Large intestine (tissue), 3 donors: Measurements from ENCODE around the gene NUP37. TPM values are rescaled to one million over a fixed set of nuclear protein-coding genes. Genes with fewer than 3 reads are reported as not detected.

Source experiments
- DNase-seq, 2 donors: peaks; one replicate each; pipeline versions ENCODE4 v3.0.0 to v3.0.0-alpha.2; 2013
- H3K27ac ChIP-seq: one replicate; pipeline ENCODE4 v1.5.1; 2013; ENCODE audit warnings: low read length
- H3K27me3 ChIP-seq: 2 replicates; pipeline ENCODE4 v1.6.1; 2013; ENCODE audit warnings: low read length; ENCODE audit not compliant: control insufficient read depth, insufficient read depth
- H3K36me3 ChIP-seq: 2 replicates; pipeline ENCODE4 v1.6.1; 2013; ENCODE audit warnings: low read length; ENCODE audit not compliant: control insufficient read depth, insufficient read depth
- H3K4me1 ChIP-seq: one replicate; pipeline ENCODE4 v1.6.1; 2013; ENCODE audit warnings: low read length; ENCODE audit not compliant: control insufficient read depth, insufficient read depth
- H3K4me3 ChIP-seq: one replicate; pipeline ENCODE4 v1.5.1; 2013; ENCODE audit warnings: low read length
- H3K9me3 ChIP-seq: one replicate; pipeline ENCODE4 v1.6.1; 2013; ENCODE audit warnings: mild to moderate bottlenecking, low read depth, low read length, moderate library complexity; ENCODE audit not compliant: control insufficient read depth
- WGBS: methylation state at CpG from one replicate; pipeline ENCODE4 v1.1.5; 2013; ENCODE audit warnings: low lambda C conversion rate; ENCODE audit not compliant: insufficient coverage; 5-methylcytosine and 5-hydroxymethylcytosine counted together
- polyA plus RNA-seq: library from polyadenylated mRNA; unstranded; fragments of 120-200 nt; gene quantifications from one replicate; pipeline ENCODE4 v1.2.1, GENCODE V29; 2013

Gene NUP37
- polyA plus RNA-seq, 1 donor: 27.2 TPM

DNA sequence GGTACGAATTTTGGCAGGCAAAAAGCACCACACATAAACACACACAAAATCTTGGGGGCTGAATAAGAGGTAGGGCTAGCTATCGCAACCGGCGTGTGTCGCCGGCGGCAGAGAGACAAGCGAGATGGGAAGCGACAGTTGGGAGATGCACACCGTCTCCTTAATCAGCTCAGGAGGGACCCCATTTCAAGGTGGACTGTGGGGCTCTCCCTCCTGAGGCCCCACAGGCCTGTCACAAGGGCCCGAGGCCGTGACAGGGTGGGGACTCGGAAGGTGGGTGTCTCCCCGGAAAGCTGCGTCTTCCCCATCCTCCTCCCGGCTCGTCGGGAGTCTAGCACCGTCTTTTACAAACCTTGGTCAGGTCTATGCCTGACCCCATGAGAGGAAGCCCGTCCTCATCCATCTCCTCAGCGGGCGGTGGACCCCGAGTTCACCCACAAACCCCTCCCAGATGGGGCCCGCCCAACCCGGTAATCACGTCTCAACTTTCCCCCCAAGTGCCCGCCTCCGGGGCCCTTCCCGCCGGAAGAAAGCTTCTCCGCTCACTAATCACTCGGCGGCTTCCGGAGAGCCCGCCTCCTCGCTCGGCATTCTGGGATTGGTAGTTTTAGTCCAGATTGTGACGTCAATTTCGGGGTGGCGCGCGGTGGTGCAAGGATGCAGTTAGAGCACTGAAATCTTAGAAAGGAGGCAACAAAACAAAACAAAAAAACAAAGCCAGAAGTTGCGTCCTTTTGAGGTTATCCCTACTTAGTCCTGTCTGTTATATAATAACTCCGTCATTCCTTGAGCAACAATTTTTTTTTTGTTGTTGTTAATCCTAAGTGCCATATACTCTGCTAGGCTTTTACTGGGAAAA is 58.1 kb downstream of the NUP37 start, which contains the start of gene WASHC3:
Gene WASHC3 (minus strand): TSS at position 432 of the 859 bp plus-strand sequence. CDS start 29 bp downstream, at position 403.
- WGBS: 39% methylated on average over 2 of the region's 44 CpGs
- Histone ChIP-seq H3K9me3 (no peaks in the 10 kb centered on the region), H3K36me3 (no peaks in the 10 kb centered on the region)

DNA sequence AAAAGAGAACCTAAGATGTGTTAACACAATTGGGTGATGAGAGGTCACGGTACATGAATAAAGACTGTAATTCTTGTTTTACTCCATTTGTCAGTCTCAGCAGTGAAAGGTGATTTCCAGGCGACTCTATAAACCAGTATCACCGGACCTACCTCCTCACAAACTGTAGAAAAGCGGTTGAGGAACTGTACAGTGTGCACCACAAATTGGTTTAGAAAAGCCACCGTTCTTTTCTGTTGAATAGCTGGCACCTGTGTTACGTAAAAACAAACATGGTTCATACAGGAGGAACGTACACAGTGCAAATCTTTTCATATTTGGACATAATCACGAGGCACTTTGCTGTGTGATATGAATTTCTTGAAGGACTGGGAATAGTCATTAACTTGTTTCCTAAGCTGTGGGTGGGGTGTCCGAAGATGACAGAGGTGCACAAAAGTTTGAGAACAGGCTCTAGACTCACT is 58.8 kb downstream of the NUP37 start:
- no peaks in the 10 kb centered on the region for H3K36me3 ChIP-seq
- H3K4me3 ChIP-seq: peak overlapping the region; percentile 85
- DNase-seq: peak; percentile 28 to 57
- no peaks in the 10 kb centered on the region for H3K27me3 ChIP-seq
- no peaks in the 10 kb centered on the region for H3K4me1 ChIP-seq
- no peaks in the 10 kb centered on the region for H3K9me3 ChIP-seq
- peak overlapping the region; percentile 69 for H3K27ac ChIP-seq
- no CpG with 5 or more reads among the region's 9 CpGs for WGBS

More for the DNA sequence above, 58.1 kb downstream of the NUP37 start, which contains the start of gene WASHC3:
- DNase-seq: peak; percentile 92 to 96
- H3K27me3 ChIP-seq: no peaks in the 10 kb centered on the region
- H3K27ac ChIP-seq: peak within 1 kb of the TSS; percentile 69
- H3K4me1 ChIP-seq: no peaks in the 10 kb centered on the region
- H3K4me3 ChIP-seq: peak within 1 kb of the TSS; percentile 85

DNA sequence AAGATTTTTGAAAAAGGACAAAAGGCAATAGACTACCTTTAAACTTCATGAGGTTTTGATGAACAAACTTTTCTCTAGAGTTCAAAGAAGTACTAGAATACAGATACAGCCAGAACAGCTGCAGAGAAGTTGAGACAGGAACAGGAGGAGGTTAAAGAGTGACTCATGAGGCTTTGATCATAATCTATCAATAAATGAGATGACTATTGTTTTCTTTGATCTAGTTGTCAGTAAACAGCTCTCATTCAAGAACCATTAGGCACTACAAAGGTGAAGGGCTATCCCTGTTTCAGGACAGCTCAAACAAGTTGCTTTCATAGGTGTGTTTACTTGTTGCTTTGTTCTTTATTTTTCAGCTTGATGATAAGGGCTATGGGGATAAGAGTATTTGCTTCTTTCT is 60.6 kb downstream of the NUP37 start:
- H3K4me3 ChIP-seq: no peak overlapping the region
- H3K36me3 ChIP-seq: peaks cover under 1% of the 10 kb centered on the region
- no peak for DNase-seq
- no peaks in the 10 kb centered on the region for H3K27me3 ChIP-seq
- no peaks in the 10 kb centered on the region for H3K4me1 ChIP-seq
- H3K9me3 ChIP-seq: no peaks in the 10 kb centered on the region
- H3K27ac ChIP-seq: no peak overlapping the region

DNA sequence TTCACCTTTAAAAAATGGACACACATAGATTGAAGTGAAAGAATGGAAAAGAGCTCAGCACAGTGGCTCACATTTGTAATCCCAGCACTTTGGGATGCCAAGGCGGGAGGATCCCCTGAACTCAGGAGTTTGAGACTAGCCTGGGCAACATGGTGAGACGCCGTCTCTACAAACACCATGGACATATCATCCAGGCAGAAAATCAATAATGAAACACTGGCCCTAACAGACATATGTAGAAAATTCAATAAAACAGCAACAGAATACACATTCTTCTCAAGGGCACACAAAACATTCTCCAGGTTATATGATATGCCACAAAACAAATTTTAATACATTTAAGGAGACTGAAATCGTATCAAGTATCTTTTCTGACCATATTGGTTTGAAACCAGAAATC is 65.6 kb downstream of the NUP37 start:
- H3K36me3 ChIP-seq: peaks cover 33% of the 10 kb centered on the region
- no peak overlapping the region for H3K4me3 ChIP-seq
- H3K9me3 ChIP-seq: no peaks in the 10 kb centered on the region
- WGBS: 100% methylated on average over 1 of the region's 4 CpGs
- no peak overlapping the region for H3K27ac ChIP-seq
- H3K27me3 ChIP-seq: no peaks in the 10 kb centered on the region
- no peak for DNase-seq
- no peaks in the 10 kb centered on the region for H3K4me1 ChIP-seq

DNA sequence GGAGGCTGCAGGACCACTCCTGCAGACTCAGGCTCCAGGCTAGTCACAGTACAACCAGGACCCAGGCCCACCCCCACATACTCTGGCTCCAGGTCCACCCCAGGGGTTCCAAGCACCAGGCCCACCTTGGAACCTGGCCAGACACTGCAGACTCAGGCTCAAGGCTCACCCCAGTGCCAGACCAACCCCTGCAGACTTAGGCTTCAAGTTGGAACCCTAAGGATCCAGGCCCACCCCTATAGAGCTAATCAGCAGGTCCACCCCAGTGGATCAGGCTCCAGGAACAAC is 66.9 kb downstream of the NUP37 start:
- no peak for DNase-seq
- no peaks in the 10 kb centered on the region for H3K27me3 ChIP-seq
- peaks cover 37% of the 10 kb centered on the region for H3K36me3 ChIP-seq
- no peak overlapping the region for H3K27ac ChIP-seq
- H3K4me1 ChIP-seq: no peaks in the 10 kb centered on the region
- H3K4me3 ChIP-seq: no peak overlapping the region
- no peaks in the 10 kb centered on the region for H3K9me3 ChIP-seq

DNA sequence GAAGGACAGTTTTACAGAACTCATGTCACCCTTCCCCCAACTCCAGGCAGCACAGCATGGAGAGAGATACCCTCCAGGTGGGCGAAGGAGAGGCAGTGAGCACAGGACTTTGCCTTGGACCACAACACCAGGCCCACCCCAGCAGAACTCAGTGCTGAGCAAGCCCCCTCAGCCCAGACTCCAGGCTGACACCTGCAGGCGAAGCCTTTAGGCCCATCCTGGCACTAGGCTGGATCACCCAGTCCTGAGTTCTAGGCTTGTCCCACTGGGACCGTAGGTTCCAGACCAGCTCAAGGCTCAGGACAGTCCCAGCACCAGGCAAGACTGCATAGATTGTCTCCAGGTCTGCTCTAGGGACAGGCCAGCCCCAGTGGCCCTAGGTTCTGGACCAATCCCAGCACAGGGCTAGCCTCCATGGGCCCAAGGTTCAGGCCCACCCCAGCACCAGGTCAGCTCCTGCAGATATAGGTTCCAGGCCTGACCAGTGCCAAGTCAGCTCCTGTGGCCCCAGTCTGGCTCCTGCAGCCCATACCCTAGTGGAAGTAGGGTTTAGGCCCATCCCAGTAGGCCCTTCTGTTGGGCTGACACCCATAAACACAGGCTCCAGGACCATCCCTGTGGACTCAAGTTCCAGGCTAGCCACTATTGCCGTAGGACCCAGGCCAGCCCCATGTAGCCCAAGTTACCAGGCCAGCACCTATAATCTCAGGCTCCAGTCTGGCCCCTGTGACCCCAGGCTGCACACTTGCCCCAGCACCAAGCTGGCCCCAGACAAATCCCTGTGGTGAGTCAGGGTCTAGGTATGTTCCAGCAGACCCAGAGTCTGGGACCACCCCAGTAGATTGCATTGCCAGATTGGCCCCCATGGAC is 67.5 kb downstream of the NUP37 start:
- no peaks in the 10 kb centered on the region for H3K4me1 ChIP-seq
- no peak overlapping the region for H3K4me3 ChIP-seq
- no peaks in the 10 kb centered on the region for H3K27me3 ChIP-seq
- H3K36me3 ChIP-seq: peaks cover 37% of the 10 kb centered on the region
- H3K9me3 ChIP-seq: no peaks in the 10 kb centered on the region
- DNase-seq: no peak
- WGBS: no CpG with 5 or more reads among the region's 4 CpGs
- no peak overlapping the region for H3K27ac ChIP-seq

DNA sequence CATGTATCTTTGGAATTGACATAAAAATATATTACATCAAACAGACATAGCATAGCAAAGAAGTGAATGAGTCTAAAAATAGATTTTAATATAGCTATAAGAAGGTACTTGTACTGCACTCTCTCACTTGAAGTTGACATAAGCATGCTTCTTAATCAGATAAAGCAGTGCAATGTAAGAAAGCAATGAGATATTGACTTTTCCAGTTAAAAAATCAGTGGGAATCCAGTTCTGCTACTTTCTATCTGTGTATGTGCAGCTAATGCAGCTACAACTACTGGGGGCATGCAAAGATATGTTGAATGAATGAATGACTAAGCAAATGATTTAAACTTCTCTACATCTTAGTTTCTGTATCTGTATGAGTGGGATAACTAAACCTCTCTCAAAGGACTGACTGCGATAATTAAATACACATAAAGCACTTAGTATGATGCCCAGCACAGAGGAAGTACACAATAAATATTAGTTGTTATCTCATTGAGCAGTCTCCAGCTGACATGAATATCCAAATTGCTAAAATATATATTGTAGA is 68.4 kb downstream of the NUP37 start:
- no peak for DNase-seq
- Histone ChIP-seq H3K27ac (no peak overlapping the region), H3K27me3 (no peaks in the 10 kb centered on the region), H3K36me3 (peaks cover 37% of the 10 kb centered on the region), H3K4me1 (no peaks in the 10 kb centered on the region), H3K9me3 (no peaks in the 10 kb centered on the region), H3K4me3 (no peak overlapping the region)
- 100% methylated on average over 1 of the region's 1 CpG for WGBS

DNA sequence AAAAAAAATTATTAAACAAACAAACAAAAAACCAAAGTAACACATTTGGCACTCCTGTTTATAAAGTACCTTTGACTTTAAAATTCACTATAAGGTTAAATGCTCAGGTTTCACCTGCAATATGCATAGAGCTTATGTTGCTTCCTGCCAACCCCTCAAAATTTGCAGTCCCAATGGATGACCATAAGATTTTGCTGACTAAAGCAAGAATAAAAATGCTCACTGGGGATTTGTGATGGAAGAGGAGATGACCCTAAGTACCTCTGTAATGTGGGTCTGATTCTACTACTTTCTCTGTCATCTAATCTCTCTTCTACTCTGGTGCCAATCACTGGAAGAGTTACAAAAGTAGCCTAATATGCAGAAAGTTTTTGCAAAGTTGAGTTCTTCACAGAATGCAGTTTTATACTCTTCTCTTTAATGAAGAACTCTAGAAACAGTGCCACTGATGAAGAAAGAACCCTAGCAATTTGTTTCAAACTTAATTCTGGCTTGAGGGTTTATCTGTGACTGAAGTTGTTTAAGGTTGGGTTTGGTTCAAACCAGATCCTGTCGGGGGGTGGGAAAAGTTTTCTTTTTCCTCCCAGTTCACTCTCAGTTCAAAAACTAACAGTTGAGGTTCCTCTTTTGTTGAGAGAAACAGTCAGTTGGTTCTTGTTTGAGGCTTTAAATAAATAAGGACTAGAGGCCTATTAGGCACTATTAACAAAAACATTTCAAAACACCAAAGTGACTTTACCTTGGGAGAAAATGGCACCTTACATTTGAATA is 69.1 kb downstream of the NUP37 start:
- Histone ChIP-seq H3K27ac (no peak overlapping the region), H3K9me3 (no peaks in the 10 kb centered on the region), H3K4me3 (no peak overlapping the region), H3K36me3 (peaks cover 37% of the 10 kb centered on the region), H3K4me1 (no peaks in the 10 kb centered on the region), H3K27me3 (no peaks in the 10 kb centered on the region)
- no CpG with 5 or more reads among the region's 1 CpG for WGBS
- no peak for DNase-seq

DNA sequence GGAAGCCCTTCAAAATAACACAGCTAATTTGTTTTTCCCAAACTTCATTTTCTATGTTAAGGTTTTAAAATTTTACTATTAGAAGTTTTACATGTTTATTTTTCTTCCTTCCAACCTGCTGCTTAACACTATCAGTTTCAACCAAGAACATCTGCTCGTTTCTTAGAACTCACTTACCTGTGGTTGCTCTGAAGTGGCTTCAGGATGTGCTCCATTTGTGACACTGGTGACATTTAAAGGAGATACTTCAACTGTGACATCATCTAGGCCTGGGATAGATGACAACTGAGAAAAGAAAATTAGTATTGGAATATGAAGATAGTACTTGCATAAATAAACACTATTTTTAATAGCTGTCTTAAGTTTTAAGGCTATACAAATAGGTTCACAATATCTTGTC is 76.0 kb downstream of the NUP37 start:
- no peaks in the 10 kb centered on the region for H3K9me3 ChIP-seq
- H3K27me3 ChIP-seq: no peaks in the 10 kb centered on the region
- H3K36me3 ChIP-seq: peaks cover 21% of the 10 kb centered on the region
- no peak overlapping the region for H3K27ac ChIP-seq
- no peaks in the 10 kb centered on the region for H3K4me1 ChIP-seq
- WGBS: no CpG with 5 or more reads among the region's 1 CpG
- no peak overlapping the region for H3K4me3 ChIP-seq
- no peak for DNase-seq
